ENCODE results near the gene FSTL4.

The FSTL4 gene

DNA sequence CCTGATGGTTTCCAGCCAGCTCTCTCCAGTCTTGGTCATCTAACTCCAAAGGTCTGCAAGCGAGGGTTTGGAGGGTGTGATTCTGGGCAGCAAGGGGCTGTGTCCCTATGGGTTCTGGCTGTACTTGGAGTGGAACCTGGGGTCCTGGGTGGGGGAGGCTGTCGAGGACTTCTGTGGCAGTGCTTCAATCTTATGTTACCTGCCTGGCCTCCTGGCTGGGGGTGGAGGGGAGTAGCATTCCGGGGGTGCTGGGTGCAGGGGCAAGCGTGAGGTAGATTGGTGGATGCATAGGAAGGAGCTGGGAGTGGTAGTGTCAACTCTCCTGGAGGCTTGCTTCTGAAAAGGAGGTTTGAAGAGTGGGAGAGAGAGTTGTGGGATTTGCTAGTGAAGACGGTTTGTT, 417.1 kb downstream of the FSTL4 start:
- Histone ChIP-seq H3K36me3 (ENCODE audit: insufficient read depth, low read length) (no peaks in the 10 kb centered on the region), H3K4me2 (ENCODE audit: insufficient read depth, low read length) (no peak overlapping the region), H3K27me3 (ENCODE audit: insufficient read depth, low read length, poor library complexity) (no peaks in the 10 kb centered on the region), H3K27ac (ENCODE audit: low read length) (no peak overlapping the region), H3K4me3 (ENCODE audit: low read depth in 1 of 2, low read length in 2 of 2) (no peak overlapping the region), H3K79me2 (ENCODE audit: insufficient read depth, low read length) (no peaks in the 10 kb centered on the region), H3K4me1 (ENCODE audit: insufficient read depth, low read length) (no peaks in the 10 kb centered on the region), H3K9ac (ENCODE audit: low read depth, low read length) (no peak overlapping the region), H3K9me3 (ENCODE audit: insufficient read depth, low read length, severe bottlenecking) (no peaks in the 10 kb centered on the region), H2AFZ (ENCODE audit: low read depth, low read length) (no peak overlapping the region), H4K20me1 (ENCODE audit: insufficient read depth, low read length) (no peaks in the 10 kb centered on the region)
- ATAC-seq (ENCODE audit: insufficient read depth, low read depth), result no peak
- DNase-seq, result no peak
- TF ChIP-seq, protein P1, sequence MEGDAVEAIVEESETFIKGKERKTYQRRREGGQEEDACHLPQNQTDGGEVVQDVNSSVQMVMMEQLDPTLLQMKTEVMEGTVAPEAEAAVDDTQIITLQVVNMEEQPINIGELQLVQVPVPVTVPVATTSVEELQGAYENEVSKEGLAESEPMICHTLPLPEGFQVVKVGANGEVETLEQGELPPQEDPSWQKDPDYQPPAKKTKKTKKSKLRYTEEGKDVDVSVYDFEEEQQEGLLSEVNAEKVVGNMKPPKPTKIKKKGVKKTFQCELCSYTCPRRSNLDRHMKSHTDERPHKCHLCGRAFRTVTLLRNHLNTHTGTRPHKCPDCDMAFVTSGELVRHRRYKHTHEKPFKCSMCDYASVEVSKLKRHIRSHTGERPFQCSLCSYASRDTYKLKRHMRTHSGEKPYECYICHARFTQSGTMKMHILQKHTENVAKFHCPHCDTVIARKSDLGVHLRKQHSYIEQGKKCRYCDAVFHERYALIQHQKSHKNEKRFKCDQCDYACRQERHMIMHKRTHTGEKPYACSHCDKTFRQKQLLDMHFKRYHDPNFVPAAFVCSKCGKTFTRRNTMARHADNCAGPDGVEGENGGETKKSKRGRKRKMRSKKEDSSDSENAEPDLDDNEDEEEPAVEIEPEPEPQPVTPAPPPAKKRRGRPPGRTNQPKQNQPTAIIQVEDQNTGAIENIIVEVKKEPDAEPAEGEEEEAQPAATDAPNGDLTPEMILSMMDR (IDR thresholded peaks at IDR 0.05; ENCODE audit: borderline replicate concordance, extremely low read depth, low read length, poor library complexity, severe bottlenecking), result no peak
- no peak for TF ChIP-seq EZH2 (IDR thresholded peaks at IDR 0.05; ENCODE audit: borderline replicate concordance, low read depth, low read length, severe bottlenecking)

DNA sequence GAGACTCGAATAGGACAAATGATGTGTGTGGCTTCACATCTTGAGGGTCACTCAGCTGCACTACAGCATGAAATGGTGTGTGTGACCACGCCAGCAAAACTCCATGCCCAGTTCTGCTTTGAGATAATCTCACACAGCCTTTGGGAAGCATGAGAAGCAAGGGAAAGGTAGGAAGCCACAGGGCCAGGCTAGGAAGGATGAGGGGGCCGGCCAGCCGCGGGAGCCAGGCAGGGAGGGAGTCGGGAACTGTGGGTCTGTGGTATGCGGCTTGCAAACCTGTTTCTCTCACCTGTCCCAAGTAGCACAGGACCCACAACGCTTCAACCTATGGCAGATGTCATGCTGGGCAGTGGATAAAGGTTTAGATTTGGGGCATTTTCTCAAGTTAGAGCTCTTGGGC, 418.5 kb downstream of the FSTL4 start:
- Histone ChIP-seq H3K27me3 (ENCODE audit: insufficient read depth, low read length, poor library complexity) (no peaks in the 10 kb centered on the region), H2AFZ (ENCODE audit: low read depth, low read length) (no peak overlapping the region), H4K20me1 (ENCODE audit: insufficient read depth, low read length) (no peaks in the 10 kb centered on the region), H3K4me3 (ENCODE audit: low read depth in 1 of 2, low read length in 2 of 2) (no peak overlapping the region), H3K9ac (ENCODE audit: low read depth, low read length) (no peak overlapping the region), H3K4me2 (ENCODE audit: insufficient read depth, low read length) (no peak overlapping the region), H3K4me1 (ENCODE audit: insufficient read depth, low read length) (no peaks in the 10 kb centered on the region), H3K36me3 (ENCODE audit: insufficient read depth, low read length) (no peaks in the 10 kb centered on the region), H3K27ac (ENCODE audit: low read length) (no peak overlapping the region), H3K79me2 (ENCODE audit: insufficient read depth, low read length) (no peaks in the 10 kb centered on the region), H3K9me3 (ENCODE audit: insufficient read depth, low read length, severe bottlenecking) (no peaks in the 10 kb centered on the region)
- ATAC-seq (ENCODE audit: insufficient read depth, low read depth) (no peak), DNase-seq (no peak)
- no peak for TF ChIP-seq EZH2 (IDR thresholded peaks at IDR 0.05; ENCODE audit: borderline replicate concordance, low read depth, low read length, severe bottlenecking)
- TF ChIP-seq, protein P1 (IDR thresholded peaks at IDR 0.05; ENCODE audit: borderline replicate concordance, extremely low read depth, low read length, poor library complexity, severe bottlenecking), result no peak

DNA sequence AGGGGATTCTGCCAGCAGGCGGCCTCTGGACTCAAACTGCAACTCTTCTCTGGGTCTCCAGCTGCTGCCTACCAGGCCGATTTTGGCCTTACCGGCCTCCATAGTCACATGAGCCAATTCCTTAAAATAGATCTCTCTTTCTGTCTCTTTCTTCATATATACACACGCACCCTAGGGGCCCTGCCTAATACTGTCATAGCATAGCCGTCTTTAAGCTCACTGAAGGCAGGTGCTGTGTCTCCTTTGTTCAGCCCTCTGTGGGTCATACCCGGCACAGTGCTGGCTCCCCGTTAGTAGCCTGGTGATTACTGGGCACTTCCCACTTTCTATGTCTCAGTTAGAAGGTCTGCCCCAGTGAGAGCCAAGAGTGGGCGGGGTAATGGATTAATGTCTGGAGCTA, 419.6 kb downstream of the FSTL4 start:
- ATAC-seq (ENCODE audit: insufficient read depth, low read depth) (no peak), DNase-seq (no peak)
- no peak overlapping the region for H3K4me2 ChIP-seq (ENCODE audit: insufficient read depth, low read length)
- H4K20me1 ChIP-seq (ENCODE audit: insufficient read depth, low read length), result no peaks in the 10 kb centered on the region
- no peaks in the 10 kb centered on the region for H3K4me1 ChIP-seq (ENCODE audit: insufficient read depth, low read length)
- no peaks in the 10 kb centered on the region for H3K27me3 ChIP-seq (ENCODE audit: insufficient read depth, low read length, poor library complexity)
- no peaks in the 10 kb centered on the region for H3K79me2 ChIP-seq (ENCODE audit: insufficient read depth, low read length)
- H3K9me3 ChIP-seq (ENCODE audit: insufficient read depth, low read length, severe bottlenecking), result no peaks in the 10 kb centered on the region
- H3K9ac ChIP-seq (ENCODE audit: low read depth, low read length), result no peak overlapping the region
- no peak overlapping the region for H3K4me3 ChIP-seq (ENCODE audit: low read depth in 1 of 2, low read length in 2 of 2)
- TF ChIP-seq EZH2 (IDR thresholded peaks at IDR 0.05; ENCODE audit: borderline replicate concordance, low read depth, low read length, severe bottlenecking), result no peak
- TF ChIP-seq, protein P1 (IDR thresholded peaks at IDR 0.05; ENCODE audit: borderline replicate concordance, extremely low read depth, low read length, poor library complexity, severe bottlenecking), result no peak
- H2AFZ ChIP-seq (ENCODE audit: low read depth, low read length), result no peak overlapping the region
- H3K27ac ChIP-seq (ENCODE audit: low read length), result no peak overlapping the region
- no peaks in the 10 kb centered on the region for H3K36me3 ChIP-seq (ENCODE audit: insufficient read depth, low read length)

DNA sequence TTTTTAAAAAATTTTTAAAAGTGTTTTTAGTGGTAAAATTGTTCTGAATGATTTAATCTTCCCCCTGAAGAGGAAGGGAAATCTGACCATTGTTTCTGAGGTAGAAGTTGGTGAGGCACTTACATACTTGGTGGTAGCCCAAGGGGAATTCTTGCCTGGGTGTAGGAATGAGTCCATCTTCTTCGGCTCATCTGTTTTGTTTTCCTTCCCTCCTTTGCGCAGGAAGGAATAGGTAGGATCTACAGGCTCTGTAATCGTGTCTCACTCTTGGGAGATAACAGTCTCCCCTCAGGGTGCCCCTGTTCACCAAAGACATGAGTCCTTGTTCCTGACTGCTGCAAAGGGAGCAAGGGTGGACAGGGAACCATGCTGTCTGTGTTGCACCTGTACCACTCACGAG, 422.5 kb downstream of the FSTL4 start:
- no peaks in the 10 kb centered on the region for H4K20me1 ChIP-seq (ENCODE audit: insufficient read depth, low read length)
- no peak overlapping the region for H2AFZ ChIP-seq (ENCODE audit: low read depth, low read length)
- TF ChIP-seq, protein P1 (IDR thresholded peaks at IDR 0.05; ENCODE audit: borderline replicate concordance, extremely low read depth, low read length, poor library complexity, severe bottlenecking), result no peak
- TF ChIP-seq EZH2 (IDR thresholded peaks at IDR 0.05; ENCODE audit: borderline replicate concordance, low read depth, low read length, severe bottlenecking), result no peak
- ATAC-seq (ENCODE audit: insufficient read depth, low read depth) (no peak), DNase-seq (no peak)
- no peak overlapping the region for H3K4me2 ChIP-seq (ENCODE audit: insufficient read depth, low read length)
- H3K9ac ChIP-seq (ENCODE audit: low read depth, low read length), result no peak overlapping the region
- H3K4me1 ChIP-seq (ENCODE audit: insufficient read depth, low read length), result no peaks in the 10 kb centered on the region
- no peaks in the 10 kb centered on the region for H3K27me3 ChIP-seq (ENCODE audit: insufficient read depth, low read length, poor library complexity)
- no peaks in the 10 kb centered on the region for H3K36me3 ChIP-seq (ENCODE audit: insufficient read depth, low read length)
- H3K79me2 ChIP-seq (ENCODE audit: insufficient read depth, low read length), result no peaks in the 10 kb centered on the region
- no peak overlapping the region for H3K27ac ChIP-seq (ENCODE audit: low read length)
- no peak overlapping the region for H3K4me3 ChIP-seq (ENCODE audit: low read depth in 1 of 2, low read length in 2 of 2)
- no peaks in the 10 kb centered on the region for H3K9me3 ChIP-seq (ENCODE audit: insufficient read depth, low read length, severe bottlenecking)
